Measurements from ENCODE around the gene TBC1D30. TPM values are rescaled to one million over a fixed set of nuclear protein-coding genes. Genes with fewer than 3 reads are reported as not detected.

The TBC1D30 gene
- total RNA-seq, 1 donor from 2014 or later: 3.7 TPM

- DNase-seq (ENCODE audit: low read depth): no peak
- TF ChIP-seq, protein P1, sequence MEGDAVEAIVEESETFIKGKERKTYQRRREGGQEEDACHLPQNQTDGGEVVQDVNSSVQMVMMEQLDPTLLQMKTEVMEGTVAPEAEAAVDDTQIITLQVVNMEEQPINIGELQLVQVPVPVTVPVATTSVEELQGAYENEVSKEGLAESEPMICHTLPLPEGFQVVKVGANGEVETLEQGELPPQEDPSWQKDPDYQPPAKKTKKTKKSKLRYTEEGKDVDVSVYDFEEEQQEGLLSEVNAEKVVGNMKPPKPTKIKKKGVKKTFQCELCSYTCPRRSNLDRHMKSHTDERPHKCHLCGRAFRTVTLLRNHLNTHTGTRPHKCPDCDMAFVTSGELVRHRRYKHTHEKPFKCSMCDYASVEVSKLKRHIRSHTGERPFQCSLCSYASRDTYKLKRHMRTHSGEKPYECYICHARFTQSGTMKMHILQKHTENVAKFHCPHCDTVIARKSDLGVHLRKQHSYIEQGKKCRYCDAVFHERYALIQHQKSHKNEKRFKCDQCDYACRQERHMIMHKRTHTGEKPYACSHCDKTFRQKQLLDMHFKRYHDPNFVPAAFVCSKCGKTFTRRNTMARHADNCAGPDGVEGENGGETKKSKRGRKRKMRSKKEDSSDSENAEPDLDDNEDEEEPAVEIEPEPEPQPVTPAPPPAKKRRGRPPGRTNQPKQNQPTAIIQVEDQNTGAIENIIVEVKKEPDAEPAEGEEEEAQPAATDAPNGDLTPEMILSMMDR (IDR thresholded peaks at IDR 0.05; ENCODE audit: insufficient read depth, low read length, poor library complexity, severe bottlenecking): no peak
- no peaks in the 10 kb centered on the region for H3K27me3 ChIP-seq (ENCODE audit: control insufficient read depth, insufficient read depth, low read length)
- no peak overlapping the region for H3K4me3 ChIP-seq (ENCODE audit: low read depth, low read length)
- H3K36me3 ChIP-seq (ENCODE audit: control insufficient read depth, insufficient read depth, low read length): no peaks in the 10 kb centered on the region
Measured at GRCh38 chr12:64808110-64808509, 16.3 kb upstream of the TBC1D30 start.

- Histone ChIP-seq H3K27me3 (ENCODE audit: control insufficient read depth, insufficient read depth, low read length) (no peaks in the 10 kb centered on the region), H3K4me3 (ENCODE audit: low read depth, low read length) (no peak overlapping the region), H3K36me3 (ENCODE audit: control insufficient read depth, insufficient read depth, low read length) (no peaks in the 10 kb centered on the region)
- TF ChIP-seq, protein P1 (IDR thresholded peaks at IDR 0.05; ENCODE audit: insufficient read depth, low read length, poor library complexity, severe bottlenecking): no peak
- no peak for DNase-seq (ENCODE audit: low read depth)
Measured at GRCh38 chr12:64810831-64811230, 13.6 kb upstream of the TBC1D30 start.

DNA sequence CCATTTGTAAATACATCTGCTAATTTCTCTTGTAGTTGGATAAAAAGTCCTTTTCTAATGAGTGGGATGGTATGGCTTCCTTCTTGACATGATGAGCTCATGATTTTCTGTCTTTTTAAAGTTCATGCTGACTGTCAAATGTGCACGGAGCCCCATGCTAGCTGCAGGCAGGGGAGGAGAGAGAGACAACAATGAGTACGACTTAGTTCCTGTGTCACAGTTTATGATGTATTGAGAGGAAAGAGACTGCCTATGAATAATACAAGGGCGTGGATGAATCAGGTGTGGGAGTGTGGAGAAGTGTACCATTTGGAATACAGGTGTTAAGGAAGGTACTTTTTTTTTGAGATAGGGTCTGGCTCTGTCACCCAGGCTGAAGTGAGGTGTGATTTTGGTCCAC, 10.7 kb upstream of the TBC1D30 start:
- no peaks in the 10 kb centered on the region for H3K27me3 ChIP-seq (ENCODE audit: control insufficient read depth, insufficient read depth, low read length)
- TF ChIP-seq, protein P1 (IDR thresholded peaks at IDR 0.05; ENCODE audit: insufficient read depth, low read length, poor library complexity, severe bottlenecking): no peak
- DNase-seq (ENCODE audit: low read depth): no peak
- H3K36me3 ChIP-seq (ENCODE audit: control insufficient read depth, insufficient read depth, low read length): no peaks in the 10 kb centered on the region
- no peak overlapping the region for H3K4me3 ChIP-seq (ENCODE audit: low read depth, low read length)

GRCh38 chr12:64814432-64814831, 10.0 kb upstream of the TBC1D30 start:
- Histone ChIP-seq H3K27me3 (ENCODE audit: control insufficient read depth, insufficient read depth, low read length) (no peaks in the 10 kb centered on the region), H3K36me3 (ENCODE audit: control insufficient read depth, insufficient read depth, low read length) (no peaks in the 10 kb centered on the region), H3K4me3 (ENCODE audit: low read depth, low read length) (no peak overlapping the region)
- TF ChIP-seq, protein P1 (IDR thresholded peaks at IDR 0.05; ENCODE audit: insufficient read depth, low read length, poor library complexity, severe bottlenecking): no peak
- no peak for DNase-seq (ENCODE audit: low read depth)

DNA sequence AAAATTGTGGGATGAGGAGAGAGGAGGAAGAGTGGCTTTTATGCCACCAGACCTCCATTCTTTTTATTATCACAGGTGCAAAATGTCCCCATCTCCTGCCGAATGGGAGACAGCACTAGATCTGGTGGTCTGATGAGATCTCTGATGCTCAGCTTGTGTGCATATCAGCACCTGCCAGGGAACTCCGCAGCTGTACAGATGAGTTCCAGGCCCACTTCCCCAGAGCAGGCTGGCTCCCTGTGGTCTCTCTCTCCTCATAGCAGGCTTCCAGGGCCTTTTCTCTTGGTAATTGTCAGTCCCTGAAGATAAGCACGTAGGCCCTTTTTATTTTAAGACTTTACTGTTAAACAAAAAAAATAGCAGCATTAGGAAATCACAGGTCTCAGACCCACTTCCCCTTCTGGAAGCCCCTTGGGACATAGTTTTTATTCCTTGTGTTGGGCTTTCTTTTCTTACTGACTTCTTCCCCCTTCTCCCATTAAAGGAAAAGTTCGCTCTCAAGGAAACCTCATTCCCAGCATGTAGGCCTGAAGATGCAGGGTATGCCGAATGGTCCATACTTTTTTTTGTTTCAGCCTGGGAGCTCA, 4.5 kb upstream of the TBC1D30 start:
- no peak for DNase-seq (ENCODE audit: low read depth)
- no peak overlapping the region for H3K4me3 ChIP-seq (ENCODE audit: low read depth, low read length)
- H3K36me3 ChIP-seq (ENCODE audit: control insufficient read depth, insufficient read depth, low read length): no peaks in the 10 kb centered on the region
- H3K27me3 ChIP-seq (ENCODE audit: control insufficient read depth, insufficient read depth, low read length): peaks cover 9% of the 10 kb centered on the region
- TF ChIP-seq, protein P1 (IDR thresholded peaks at IDR 0.05; ENCODE audit: insufficient read depth, low read length, poor library complexity, severe bottlenecking): no peak

DNA sequence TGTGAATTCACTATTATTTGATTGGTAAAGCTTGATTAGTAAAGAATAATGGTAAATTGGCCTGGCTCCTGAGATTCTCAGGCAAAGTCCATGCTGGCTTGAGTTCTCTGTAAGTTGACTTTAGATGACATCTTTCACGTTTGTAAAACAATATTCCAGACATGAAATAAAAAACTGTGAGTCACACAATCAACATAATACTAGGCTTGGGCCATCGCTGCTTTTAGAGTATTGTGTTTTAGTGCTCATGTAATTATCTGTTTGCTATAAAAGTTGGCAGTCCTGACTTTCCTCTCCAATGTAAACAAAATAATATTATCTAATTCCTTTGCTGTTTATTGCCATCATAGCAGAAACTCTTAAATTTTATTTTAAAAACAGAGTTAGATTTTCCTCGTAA, 3.9 kb upstream of the TBC1D30 start:
- Histone ChIP-seq H3K27me3 (ENCODE audit: control insufficient read depth, insufficient read depth, low read length) (peaks cover 16% of the 10 kb centered on the region), H3K36me3 (ENCODE audit: control insufficient read depth, insufficient read depth, low read length) (no peaks in the 10 kb centered on the region), H3K4me3 (ENCODE audit: low read depth, low read length) (no peak overlapping the region)
- TF ChIP-seq, protein P1 (IDR thresholded peaks at IDR 0.05; ENCODE audit: insufficient read depth, low read length, poor library complexity, severe bottlenecking): no peak
- no peak for DNase-seq (ENCODE audit: low read depth)
